ENCODE data around the gene ACOT13. TPM values are rescaled to one million over a fixed set of nuclear protein-coding genes. Genes with fewer than 3 reads are reported as not detected.
"Not testable (repeated sequence)": the region's sequence is repeated elsewhere in the genome, so short reads cannot be mapped to it uniquely, and the experiment has no call there.

ACOT13 gene
- total and polyA plus RNA-seq, 8 donors = 23.3 to 25.2 (median 24.4) TPM

DNA sequence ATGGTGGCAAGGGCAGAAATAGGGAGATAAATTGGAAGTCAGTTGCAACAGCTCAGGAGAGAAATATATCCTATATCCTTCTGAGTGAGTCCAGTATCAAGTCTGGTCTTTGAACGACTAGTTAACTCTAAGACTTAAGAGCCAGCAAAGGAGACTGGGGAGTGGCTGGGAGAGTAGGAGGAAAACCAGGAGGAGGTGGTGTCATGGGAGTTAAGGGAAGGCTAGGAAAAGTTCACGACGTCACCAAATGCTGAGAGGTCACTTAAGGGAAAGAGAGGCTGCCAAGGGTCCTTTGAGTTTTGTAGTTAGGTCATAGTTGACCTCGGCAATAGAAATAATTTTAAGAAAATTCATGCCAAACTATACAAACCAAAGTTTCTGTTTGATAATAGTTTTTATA, 25.1 kb downstream of the ACOT13 start:
- no peak overlapping the region for H3K27ac ChIP-seq
- intact Hi-C loops (cut with DNase I) = loop anchor here in 1 of 2 donors (5.0 kb wide), 1 partner anchor 110 kb away; no protein-coding TSS in a partner anchor
- H3K36me3 ChIP-seq = no peaks in the 10 kb centered on the region
- ATAC-seq (peak; percentile 67), DNase-seq (no peak)
- TF ChIP-seq CTCF (IDR thresholded peaks at IDR 0.05) = no peak
- no peak overlapping the region for H3K4me3 ChIP-seq
- H3K9me3 ChIP-seq = no peaks in the 10 kb centered on the region
- no peaks in the 10 kb centered on the region for H3K27me3 ChIP-seq
- peaks cover 0 to 1% of the 10 kb centered on the region in 2 donors for H3K4me1 ChIP-seq

DNA sequence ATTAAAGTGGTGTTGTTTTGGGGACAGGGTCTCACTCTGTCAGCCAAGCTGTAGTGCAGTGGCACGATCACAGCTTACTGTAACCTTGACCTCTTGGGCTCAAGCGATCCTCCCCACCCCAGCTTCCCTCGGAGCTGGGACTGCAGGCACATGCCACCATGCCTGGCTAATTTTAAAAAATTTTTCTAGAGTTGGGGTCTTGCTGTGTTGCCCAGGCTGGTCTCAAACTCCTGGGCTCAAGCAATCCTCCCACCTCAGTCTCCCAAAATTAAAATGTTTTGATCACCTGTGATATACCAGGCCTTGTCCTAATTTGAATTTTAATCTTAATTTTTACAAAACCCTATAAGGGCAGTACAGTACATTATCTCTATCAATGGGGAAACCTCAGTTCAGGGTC, 25.5 kb downstream of the ACOT13 start:
- ATAC-seq (no peak), DNase-seq (no peak)
- intact Hi-C loops (cut with DNase I) = loop anchor here in 1 of 2 donors (5.0 kb wide), 1 partner anchor 110 kb away; no protein-coding TSS in a partner anchor

DNA sequence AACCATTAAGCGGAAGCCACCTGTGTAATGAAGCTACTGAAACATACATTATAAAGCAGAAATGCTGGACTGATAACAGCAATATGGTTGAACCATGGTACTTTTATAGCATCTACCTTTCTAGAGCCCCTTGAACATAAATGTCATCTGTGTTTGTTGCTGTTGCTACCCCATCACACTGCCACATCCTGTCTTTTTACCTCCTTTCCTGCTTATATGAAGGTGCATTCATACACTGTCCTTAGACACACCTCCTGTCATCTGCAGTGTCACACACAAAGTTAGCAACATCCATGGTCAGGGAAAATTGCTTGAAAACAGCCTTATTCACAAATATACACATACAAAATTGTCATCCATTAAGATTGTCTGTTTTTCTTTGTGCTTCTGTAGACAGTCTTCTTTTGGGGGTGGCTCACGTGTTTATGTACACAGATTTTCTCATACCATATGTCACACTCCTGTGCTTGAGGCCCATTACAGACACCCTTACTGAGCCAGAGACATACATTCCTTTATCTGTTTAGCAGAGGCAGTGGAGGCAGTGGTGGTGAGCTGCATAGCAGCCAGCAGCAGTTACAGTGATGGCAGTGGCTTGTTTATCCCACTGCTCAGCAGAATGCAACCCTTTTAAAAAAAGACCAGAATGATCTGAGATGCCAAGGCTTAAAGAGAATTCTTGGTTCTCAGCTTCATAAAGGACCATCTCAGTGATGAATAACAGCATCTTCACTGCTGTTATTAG, 26.1 kb downstream of the ACOT13 start:
- Histone ChIP-seq H3K9me3 (no peaks in the 10 kb centered on the region), H3K36me3 (no peaks in the 10 kb centered on the region), H3K4me1 (no peaks in the 10 kb centered on the region), H3K27me3 (no peaks in the 10 kb centered on the region), H3K27ac (no peak overlapping the region), H3K4me3 (no peak overlapping the region)
- ATAC-seq = no peak
- no peak for DNase-seq
- intact Hi-C loops (cut with DNase I) = loop anchor here in 1 of 2 donors (5.0 kb wide), 1 partner anchor 111 kb away; no protein-coding TSS in a partner anchor
- TF ChIP-seq CTCF (IDR thresholded peaks at IDR 0.05) = no peak

More for the DNA sequence above, 25.5 kb downstream of the ACOT13 start:
- no peaks in the 10 kb centered on the region for H3K36me3 ChIP-seq
- no peak overlapping the region for H3K27ac ChIP-seq
- no peaks in the 10 kb centered on the region for H3K4me1 ChIP-seq
- H3K9me3 ChIP-seq = no peaks in the 10 kb centered on the region
- TF ChIP-seq CTCF (IDR thresholded peaks at IDR 0.05) = no peak
- no peaks in the 10 kb centered on the region for H3K27me3 ChIP-seq
- no peak overlapping the region for H3K4me3 ChIP-seq

- Histone ChIP-seq H3K4me1 (no peaks in the 10 kb centered on the region), H3K27ac (no peak overlapping the region), H3K9me3 (no peaks in the 10 kb centered on the region), H3K4me3 (no peak overlapping the region), H3K27me3 (no peaks in the 10 kb centered on the region), H3K36me3 (no peaks in the 10 kb centered on the region)
- TF ChIP-seq CTCF (IDR thresholded peaks at IDR 0.05) = no peak
- DNase-seq (no peak), ATAC-seq (no peak)
- intact Hi-C loops (cut with DNase I) = loop anchor here in 1 of 2 donors (5.0 kb wide), 1 partner anchor 112 kb away; no protein-coding TSS in a partner anchor
Measured at GRCh38 chr6:24694198-24694597, 27.3 kb downstream of the ACOT13 start.

DNA sequence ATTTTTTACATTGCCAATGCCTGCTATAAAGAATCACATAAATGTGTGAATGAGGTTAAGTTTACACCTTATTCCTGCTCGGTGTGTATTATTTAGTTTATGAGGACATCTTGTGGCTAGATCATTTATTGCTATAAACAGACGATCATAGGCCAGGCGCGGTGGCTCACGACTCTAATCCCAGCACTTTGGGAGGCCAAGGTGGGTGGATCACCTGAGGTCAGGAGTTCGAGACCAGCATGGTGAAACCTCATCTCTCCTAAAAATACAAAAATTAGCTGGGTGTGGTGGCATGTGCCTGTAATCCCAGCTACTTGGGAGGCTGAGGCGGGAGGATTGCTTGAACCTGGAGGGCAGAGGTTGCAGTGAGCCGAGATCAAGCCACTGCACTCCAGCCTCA, 28.8 kb downstream of the ACOT13 start:
- H3K36me3 ChIP-seq; H3K9me3 ChIP-seq; H3K27me3 ChIP-seq; H3K4me1 ChIP-seq; H3K4me3 ChIP-seq; H3K27ac ChIP-seq; intact Hi-C loops (cut with DNase I): not testable (repeated sequence)
- DNase-seq = peak in 1 of 4 donors; percentile 60
- peak; percentile 27 to 32 for TF ChIP-seq CTCF (IDR thresholded peaks at IDR 0.05)
- ATAC-seq = peak; percentile 91

All from left lung (tissue), 10 donors.